Stomach smooth muscle (tissue), 2 donors: ENCODE data around the gene DHX57.

Experiments used
- H3K27ac ChIP-seq: one replicate; pipeline ENCODE4 v1.7.0; 2013; ENCODE audit warnings: mild to moderate bottlenecking, low read length, inconsistent platforms
- H3K27me3 ChIP-seq, 2 donors: one replicate each; pipeline ENCODE4 v1.7.0; 2013; ENCODE audit warnings: low read length in 2 of 2; ENCODE audit not compliant: insufficient read depth in 2 of 2, control insufficient read depth in 1 of 2
- H3K36me3 ChIP-seq, 2 donors: one replicate each; pipeline ENCODE4 v1.7.0; 2013; ENCODE audit warnings: low read length in 2 of 2; ENCODE audit not compliant: control insufficient read depth in 2 of 2, insufficient read depth in 2 of 2
- H3K4me1 ChIP-seq: one replicate; pipeline ENCODE4 v1.7.0; 2013; ENCODE audit warnings: low read length; ENCODE audit not compliant: control insufficient read depth, insufficient read depth
- H3K4me3 ChIP-seq, 2 donors: one replicate each; pipeline ENCODE4 v1.7.0; 2013; ENCODE audit warnings: low read length in 2 of 2
- H3K9ac ChIP-seq, 2 donors: one replicate each; pipeline ENCODE4 v1.7.0; 2013; ENCODE audit warnings: low read length in 2 of 2, mild to moderate bottlenecking in 1 of 2
- H3K9me3 ChIP-seq, 2 donors: one replicate each; pipeline ENCODE4 v1.7.0; 2013; ENCODE audit warnings: low read length in 2 of 2; ENCODE audit not compliant: control insufficient read depth in 2 of 2
- donor health status: healthy.
- donor health status: Pancreatic carcinoma.

Gene DHX57, protein sequence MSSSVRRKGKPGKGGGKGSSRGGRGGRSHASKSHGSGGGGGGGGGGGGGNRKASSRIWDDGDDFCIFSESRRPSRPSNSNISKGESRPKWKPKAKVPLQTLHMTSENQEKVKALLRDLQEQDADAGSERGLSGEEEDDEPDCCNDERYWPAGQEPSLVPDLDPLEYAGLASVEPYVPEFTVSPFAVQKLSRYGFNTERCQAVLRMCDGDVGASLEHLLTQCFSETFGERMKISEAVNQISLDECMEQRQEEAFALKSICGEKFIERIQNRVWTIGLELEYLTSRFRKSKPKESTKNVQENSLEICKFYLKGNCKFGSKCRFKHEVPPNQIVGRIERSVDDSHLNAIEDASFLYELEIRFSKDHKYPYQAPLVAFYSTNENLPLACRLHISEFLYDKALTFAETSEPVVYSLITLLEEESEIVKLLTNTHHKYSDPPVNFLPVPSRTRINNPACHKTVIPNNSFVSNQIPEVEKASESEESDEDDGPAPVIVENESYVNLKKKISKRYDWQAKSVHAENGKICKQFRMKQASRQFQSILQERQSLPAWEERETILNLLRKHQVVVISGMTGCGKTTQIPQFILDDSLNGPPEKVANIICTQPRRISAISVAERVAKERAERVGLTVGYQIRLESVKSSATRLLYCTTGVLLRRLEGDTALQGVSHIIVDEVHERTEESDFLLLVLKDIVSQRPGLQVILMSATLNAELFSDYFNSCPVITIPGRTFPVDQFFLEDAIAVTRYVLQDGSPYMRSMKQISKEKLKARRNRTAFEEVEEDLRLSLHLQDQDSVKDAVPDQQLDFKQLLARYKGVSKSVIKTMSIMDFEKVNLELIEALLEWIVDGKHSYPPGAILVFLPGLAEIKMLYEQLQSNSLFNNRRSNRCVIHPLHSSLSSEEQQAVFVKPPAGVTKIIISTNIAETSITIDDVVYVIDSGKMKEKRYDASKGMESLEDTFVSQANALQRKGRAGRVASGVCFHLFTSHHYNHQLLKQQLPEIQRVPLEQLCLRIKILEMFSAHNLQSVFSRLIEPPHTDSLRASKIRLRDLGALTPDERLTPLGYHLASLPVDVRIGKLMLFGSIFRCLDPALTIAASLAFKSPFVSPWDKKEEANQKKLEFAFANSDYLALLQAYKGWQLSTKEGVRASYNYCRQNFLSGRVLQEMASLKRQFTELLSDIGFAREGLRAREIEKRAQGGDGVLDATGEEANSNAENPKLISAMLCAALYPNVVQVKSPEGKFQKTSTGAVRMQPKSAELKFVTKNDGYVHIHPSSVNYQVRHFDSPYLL (N-terminal part only)

DNA sequence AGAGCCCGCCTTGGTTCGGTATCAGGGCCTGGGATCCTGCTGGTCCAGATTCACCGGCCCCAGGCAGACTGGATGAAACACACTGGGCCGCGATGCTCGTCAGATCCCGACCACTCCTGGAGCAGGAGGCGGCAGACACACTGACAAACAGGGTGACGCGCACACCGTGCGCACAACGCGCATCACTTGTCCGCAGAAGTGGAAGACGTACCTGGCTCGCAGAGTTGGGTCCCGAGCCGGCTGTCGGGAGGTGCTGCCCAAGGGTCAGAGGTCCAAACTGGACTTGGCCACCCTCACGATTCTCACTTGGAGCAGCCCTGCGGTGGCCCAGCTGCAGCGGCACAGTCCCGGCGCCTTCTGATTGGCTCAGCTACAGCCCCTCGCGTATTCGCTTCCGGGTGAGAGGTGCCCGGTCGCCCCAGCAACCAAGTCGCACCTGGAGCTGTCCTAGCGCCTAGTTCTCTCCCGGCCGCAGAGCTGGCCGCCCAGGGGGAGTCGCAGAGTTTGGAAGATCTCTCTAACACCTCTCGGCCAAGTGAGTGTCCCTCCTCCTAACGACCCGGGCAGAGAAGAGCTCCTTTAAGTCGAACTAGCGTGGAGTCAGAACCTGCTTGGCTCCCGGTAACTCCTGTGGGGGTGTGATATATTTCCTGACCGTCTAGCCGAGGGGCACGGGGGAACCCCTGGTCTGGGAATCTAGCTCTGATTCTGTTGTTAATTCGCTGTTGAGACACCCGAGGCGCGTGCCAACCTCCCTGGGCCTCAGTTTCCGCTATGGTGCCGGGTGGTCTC is at the start of gene DHX57, which contains the start of gene MORN2:
DHX57 (minus strand) TSS at position 359 of the 792 bp plus-strand sequence. CDS start 7,529 bp downstream, outside the sequence.
MORN2 (plus strand) TSS at position 401 of the 792 bp plus-strand sequence.
- Histone ChIP-seq H3K4me1 (peaks cover 11% of the 10 kb centered on the region), H3K36me3 (peaks cover 0 to 3% of the 10 kb centered on the region in 2 donors), H3K9me3 (no peaks in the 10 kb centered on the region), H3K27me3 (no peaks in the 10 kb centered on the region), H3K9ac (peak within 1 kb of the TSS; percentile 81 to 89), H3K27ac (peak within 1 kb of the TSS; percentile 59), H3K4me3 (peak within 1 kb of the TSS; percentile 92 to 100)

DNA sequence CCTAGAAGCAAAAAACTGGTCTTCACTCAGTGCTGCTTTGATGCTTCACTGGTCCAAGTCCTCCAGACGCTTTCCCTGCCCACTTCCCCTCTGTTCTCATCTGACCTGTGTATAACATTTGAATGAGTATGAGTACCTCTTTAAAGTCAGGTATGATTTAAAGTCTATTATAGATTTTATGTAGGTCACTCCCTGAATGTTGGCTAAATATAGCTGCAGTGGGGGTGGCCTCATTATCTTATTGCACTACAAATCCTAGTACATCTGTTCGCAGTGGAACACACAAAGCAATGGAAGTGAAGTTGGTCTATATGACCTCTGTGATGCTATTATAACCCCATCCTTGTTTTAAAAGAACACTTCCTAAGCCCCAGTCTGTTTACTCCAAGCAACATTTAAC is 47.2 kb upstream of the DHX57 start:
- Histone ChIP-seq H3K4me3 (no peak overlapping the region), H3K36me3 (no peaks in the 10 kb centered on the region), H3K9ac (no peak overlapping the region), H3K27ac (no peak overlapping the region), H3K9me3 (no peaks in the 10 kb centered on the region), H3K27me3 (no peaks in the 10 kb centered on the region), H3K4me1 (no peaks in the 10 kb centered on the region)

DNA sequence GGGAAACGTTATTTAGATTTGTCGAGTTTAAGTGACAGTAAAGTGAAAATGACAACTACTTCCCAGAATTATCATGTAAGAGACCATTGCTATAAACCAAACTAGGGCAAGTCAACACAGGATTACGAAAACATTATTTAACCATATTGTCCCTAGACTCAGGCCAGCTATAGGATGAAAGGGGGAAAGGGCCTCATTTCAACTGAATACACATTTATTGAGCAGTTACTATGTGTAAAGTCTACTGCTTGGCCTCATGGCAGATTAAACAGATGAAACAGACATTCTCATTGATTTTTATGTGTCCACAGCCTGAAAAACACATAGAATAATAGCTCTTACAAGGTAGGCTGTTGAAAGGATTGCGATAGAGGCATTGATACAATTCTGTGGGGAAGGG is 46.7 kb upstream of the DHX57 start:
- Histone ChIP-seq H3K9me3 (no peaks in the 10 kb centered on the region), H3K36me3 (no peaks in the 10 kb centered on the region), H3K4me3 (no peak overlapping the region), H3K9ac (no peak overlapping the region), H3K27ac (no peak overlapping the region), H3K4me1 (no peaks in the 10 kb centered on the region), H3K27me3 (no peaks in the 10 kb centered on the region)

DNA sequence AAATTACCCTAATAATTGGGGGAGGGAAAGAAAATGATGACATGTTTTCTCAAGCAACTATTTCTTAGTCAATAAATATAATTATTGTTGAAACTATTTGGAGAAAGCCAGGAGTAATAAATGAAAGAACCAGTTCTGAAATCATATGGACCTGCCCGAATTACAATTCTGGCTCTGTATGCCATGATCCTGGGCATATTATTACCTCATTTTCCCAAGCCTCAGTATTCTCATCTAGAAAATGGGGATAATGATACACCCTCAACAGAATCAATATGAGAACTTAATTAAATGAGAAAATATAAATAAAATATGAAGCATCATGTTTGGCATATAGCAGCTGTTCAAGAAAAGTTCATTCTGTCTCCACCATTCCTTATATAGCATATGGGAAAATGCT is 36.9 kb upstream of the DHX57 start:
- Histone ChIP-seq H3K36me3 (no peaks in the 10 kb centered on the region), H3K27ac (no peak overlapping the region), H3K4me1 (no peaks in the 10 kb centered on the region), H3K4me3 (no peak overlapping the region), H3K9ac (no peak overlapping the region), H3K9me3 (no peaks in the 10 kb centered on the region), H3K27me3 (no peaks in the 10 kb centered on the region)

DNA sequence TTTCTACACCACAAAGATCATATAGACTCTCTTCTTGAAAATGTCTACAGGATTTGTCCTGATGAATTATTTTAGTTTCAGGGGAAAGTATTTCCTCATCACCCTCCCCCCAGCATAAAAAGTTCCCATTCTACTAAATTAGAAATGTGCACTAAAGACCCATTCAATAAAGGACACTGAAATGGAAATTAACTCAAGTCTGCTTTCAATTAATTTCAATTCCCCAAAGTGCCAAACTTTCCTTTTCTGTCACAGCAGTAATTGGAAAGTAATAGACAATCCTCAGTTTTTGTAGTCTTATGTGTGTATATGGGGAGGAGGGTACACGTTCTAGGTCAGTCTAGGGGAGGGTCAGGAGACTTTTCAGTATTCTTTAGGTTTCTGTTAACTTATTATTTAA is 35.5 kb upstream of the DHX57 start:
- H3K9me3 ChIP-seq: no peaks in the 10 kb centered on the region
- no peaks in the 10 kb centered on the region for H3K27me3 ChIP-seq
- no peak overlapping the region for H3K27ac ChIP-seq
- H3K4me1 ChIP-seq: no peaks in the 10 kb centered on the region
- no peak overlapping the region for H3K9ac ChIP-seq
- no peak overlapping the region for H3K4me3 ChIP-seq
- no peaks in the 10 kb centered on the region for H3K36me3 ChIP-seq

DNA sequence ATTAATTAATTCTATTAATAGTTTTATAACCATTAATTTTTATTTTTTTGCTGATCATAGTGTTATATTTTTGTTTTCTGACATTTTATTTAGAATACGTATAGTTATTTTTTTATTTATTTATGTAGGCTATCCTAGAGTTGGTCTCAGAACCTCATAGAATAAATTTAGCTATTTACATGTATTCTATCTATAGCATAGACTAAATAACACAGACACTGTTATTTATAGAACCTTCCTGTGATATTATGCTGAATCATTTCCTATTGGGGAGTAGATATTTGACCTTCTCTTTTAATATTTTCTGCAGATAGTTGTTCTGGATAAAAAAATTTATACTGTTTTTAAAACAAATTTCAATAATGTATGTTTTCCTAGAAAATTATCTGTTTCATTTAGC is 34.1 kb upstream of the DHX57 start:
- H3K27me3 ChIP-seq: no peaks in the 10 kb centered on the region
- no peaks in the 10 kb centered on the region for H3K9me3 ChIP-seq
- H3K4me1 ChIP-seq: no peaks in the 10 kb centered on the region
- no peak overlapping the region for H3K27ac ChIP-seq
- H3K9ac ChIP-seq: no peak overlapping the region
- H3K36me3 ChIP-seq: no peaks in the 10 kb centered on the region
- H3K4me3 ChIP-seq: no peak overlapping the region

DNA sequence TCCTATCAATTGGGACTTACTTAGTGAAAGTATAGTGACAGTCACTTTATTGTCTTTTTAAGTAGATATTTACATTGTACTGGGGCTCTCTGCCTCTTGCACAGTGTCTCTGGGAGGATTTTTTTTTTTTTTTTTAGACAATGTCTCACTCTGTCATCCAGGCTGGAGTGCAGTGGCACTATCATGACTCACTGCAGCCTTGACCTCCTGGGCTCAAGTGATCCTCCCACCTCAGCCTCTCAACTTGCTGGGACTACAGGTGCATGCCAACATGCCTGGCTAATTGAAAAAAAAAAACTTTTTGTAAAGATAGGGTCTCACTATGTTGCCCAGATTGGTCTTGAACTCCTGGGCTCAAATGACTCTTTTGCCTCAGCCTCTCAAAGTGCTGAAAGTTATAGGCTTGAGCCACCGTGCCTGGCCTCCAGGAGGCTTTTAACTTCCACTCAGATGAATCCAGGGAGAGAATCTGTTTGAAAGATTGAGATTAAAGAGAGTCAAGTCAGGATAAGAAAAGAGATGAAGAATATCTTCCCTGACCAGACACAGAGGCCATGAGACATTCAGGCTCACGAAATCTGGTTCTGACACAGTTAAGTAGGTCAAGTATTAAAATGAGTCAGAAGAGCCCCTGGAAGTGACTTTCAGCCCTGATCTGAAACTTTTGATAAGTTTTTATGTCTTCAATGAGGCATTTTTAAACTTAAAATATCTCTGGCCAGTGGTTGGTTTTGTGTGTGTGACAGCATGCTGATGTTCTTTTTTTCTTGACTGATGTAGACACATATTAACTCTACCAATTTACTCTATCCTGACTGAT is 32.2 kb upstream of the DHX57 start:
- Histone ChIP-seq H3K9ac (no peak overlapping the region), H3K9me3 (no peaks in the 10 kb centered on the region), H3K4me1 (no peaks in the 10 kb centered on the region), H3K4me3 (no peak overlapping the region), H3K36me3 (no peaks in the 10 kb centered on the region), H3K27me3 (no peaks in the 10 kb centered on the region), H3K27ac (no peak overlapping the region)

DNA sequence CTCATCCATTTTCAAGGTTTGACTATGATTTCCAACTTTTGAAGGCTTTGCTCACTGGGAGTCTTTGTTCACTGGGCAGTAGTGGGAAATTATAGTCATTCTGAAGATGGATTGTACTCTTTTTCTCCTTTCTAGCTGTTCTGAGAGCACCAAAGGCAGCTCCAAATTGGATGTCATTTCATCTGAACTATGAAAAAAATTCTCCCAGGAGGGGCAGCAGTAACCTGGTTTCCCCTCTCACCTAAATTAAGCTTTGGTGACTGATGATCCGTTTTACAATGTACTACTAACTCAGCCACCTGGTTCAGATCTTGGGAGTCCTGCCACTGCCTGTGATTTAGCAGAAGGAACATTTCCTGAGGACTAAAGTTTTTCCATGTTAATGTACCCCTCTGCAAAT is 31.5 kb upstream of the DHX57 start:
- H3K9ac ChIP-seq: no peak overlapping the region
- H3K27me3 ChIP-seq: no peaks in the 10 kb centered on the region
- H3K36me3 ChIP-seq: no peaks in the 10 kb centered on the region
- H3K27ac ChIP-seq: no peak overlapping the region
- H3K9me3 ChIP-seq: no peaks in the 10 kb centered on the region
- no peak overlapping the region for H3K4me3 ChIP-seq
- no peaks in the 10 kb centered on the region for H3K4me1 ChIP-seq

DNA sequence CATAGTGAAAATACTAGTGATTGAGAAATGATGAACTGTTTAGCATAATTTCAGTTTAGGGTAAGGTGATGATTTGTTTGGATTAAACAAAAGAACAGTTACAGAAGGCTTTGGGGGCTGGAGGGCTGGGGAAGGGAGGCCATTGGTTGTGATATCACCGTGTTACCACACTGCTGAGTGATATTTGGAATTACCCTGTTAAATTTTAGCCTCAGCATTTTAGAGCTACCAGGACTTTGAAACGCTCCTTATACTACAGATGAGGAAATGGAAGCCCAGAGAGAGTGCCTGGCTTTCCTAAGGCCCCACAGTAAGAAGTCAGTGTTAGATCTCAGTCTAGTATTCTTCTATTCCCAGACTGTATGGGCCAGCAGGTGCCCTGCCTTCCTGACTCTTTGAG is 29.5 kb upstream of the DHX57 start:
- no peak overlapping the region for H3K27ac ChIP-seq
- H3K9me3 ChIP-seq: no peaks in the 10 kb centered on the region
- H3K36me3 ChIP-seq: no peaks in the 10 kb centered on the region
- no peaks in the 10 kb centered on the region for H3K27me3 ChIP-seq
- no peaks in the 10 kb centered on the region for H3K4me1 ChIP-seq
- H3K9ac ChIP-seq: no peak overlapping the region
- no peak overlapping the region for H3K4me3 ChIP-seq
